Upper lobe of left lung (tissue), 6 donors: ENCODE data around the gene NUP98. TPM values are rescaled to one million over a fixed set of nuclear protein-coding genes. Genes with fewer than 3 reads are reported as not detected.

ENCODE experiments used
- ATAC-seq, 2 donors: fragments of 200-7000 bp; cut with Tn5 transposase; one replicate each; pipeline ENCODE4 v1.9.1; 2022; ENCODE audit warnings: mild to moderate bottlenecking in 2 of 2, moderate library complexity in 2 of 2; ENCODE audit not compliant: low FRiP score in 2 of 2
- DNase-seq, 2 donors: peaks; one replicate each; pipeline ENCODE4 v3.0.0-alpha.2; 2019 to 2020
- H3K27ac ChIP-seq, 4 donors: fragments of 200-600 bp; sonication (generic); one replicate each; pipeline ENCODE4 v1.5.1; 2016 to 2019
- H3K27me3 ChIP-seq, 4 donors: fragments of 200-600 bp; sonication (generic); one replicate each; pipeline ENCODE4 v1.5.1; 2017 to 2019
- H3K36me3 ChIP-seq, 4 donors: fragments of 200-600 bp; sonication (generic); one replicate each; pipeline ENCODE4 v1.5.1; 2016 to 2019
- H3K4me1 ChIP-seq, 4 donors: fragments of 200-600 bp; sonication (generic); one replicate each; pipeline ENCODE4 v1.5.1; 2018 to 2019
- H3K4me3 ChIP-seq, 4 donors: fragments of 200-600 bp; sonication (generic); one replicate each; pipeline ENCODE4 v1.5.1; 2017 to 2019; ENCODE audit warnings: mild to moderate bottlenecking in 2 of 4, moderate library complexity in 1 of 4
- H3K9me3 ChIP-seq, 4 donors: fragments of 200-600 bp; sonication (generic); one replicate each; pipeline ENCODE4 v1.5.1; 2018 to 2019
- CTCF ChIP-seq, 6 experiments: fragments of 450-650 bp in 4 of 6; fragments of 200-600 bp in 2 of 6; sonication (generic) in 2 of 6; IDR thresholded peaks; one replicate each; pipeline ENCODE4 v1.5.1; 2016 to 2019; ENCODE audit warnings: antibody characterized with exemption in 6 of 6
- EP300 ChIP-seq, 4 donors: sonication (generic); formaldehyde crosslinking; IDR thresholded peaks; one replicate each; pipeline ENCODE4 v1.5.1; 2017; ENCODE audit warnings: antibody characterized with exemption in 4 of 4, control low read depth in 2 of 4
- POLR2A ChIP-seq, 4 donors: fragments of 450-650 bp; IDR thresholded peaks; one replicate each; pipeline ENCODE4 v1.5.1; 2016 to 2017; ENCODE audit warnings: antibody characterized with exemption in 4 of 4, mild to moderate bottlenecking in 2 of 4
- POLR2AphosphoS5 ChIP-seq, 2 donors: sonication (generic); formaldehyde crosslinking; IDR thresholded peaks; one replicate each; pipeline ENCODE4 v1.5.1; 2017; ENCODE audit warnings: antibody characterized with exemption in 2 of 2
- WGBS, 2 donors: methylation state at CpG; one replicate each; pipeline ENCODE4 v1.1.5; 2017 to 2018; 5-methylcytosine and 5-hydroxymethylcytosine counted together
- total RNA-seq, 6 donors: library from RNA; depleted of rRNA in 4 of 6; stranded (reverse); fragments of >200 nt in 4 of 6; gene quantifications; one replicate each; pipeline versions ENCODE4 v1.1.0 to v1.2.1, GENCODE V29; 2016 to 2021
- donor health status: DM: no; HTN: no; CAD: no; lungs with moderate emphysema.
- donor health status: DM: no; HTN: yes; CAD: no; lungs with severe emphysema.

Gene NUP98
- total RNA-seq, 6 donors from 2014 or later: 66.6 to 127 (median 86.1) TPM

- H3K36me3 ChIP-seq: peaks cover 55 to 98% (median 77%) of the 10 kb centered on the region in 4 donors
- TF ChIP-seq POLR2A (IDR thresholded peaks at IDR 0.05): no peak
- no peak for TF ChIP-seq POLR2AphosphoS5 (IDR thresholded peaks at IDR 0.05)
- no peak for TF ChIP-seq CTCF (IDR thresholded peaks at IDR 0.05)
- no peak for TF ChIP-seq EP300 (IDR thresholded peaks at IDR 0.05)
- no peaks in the 10 kb centered on the region for H3K4me1 ChIP-seq
- no peak overlapping the region for H3K27ac ChIP-seq
- no peak overlapping the region for H3K4me3 ChIP-seq
- WGBS, 2 donors: 84 to 96% methylated on average over 2 of the region's 2 CpGs
- no peak for ATAC-seq
- H3K9me3 ChIP-seq: no peaks in the 10 kb centered on the region
- no peaks in the 10 kb centered on the region for H3K27me3 ChIP-seq
- DNase-seq: no peak
These were observed 96.4 kb downstream of the NUP98 start for GRCh38 chr11:3700910-3701309.

GRCh38 chr11:3700410-3700809 is 96.9 kb downstream of the NUP98 start:
- 89 to 98% methylated on average over 2 of the region's 2 CpGs for WGBS, 2 donors

DNA sequence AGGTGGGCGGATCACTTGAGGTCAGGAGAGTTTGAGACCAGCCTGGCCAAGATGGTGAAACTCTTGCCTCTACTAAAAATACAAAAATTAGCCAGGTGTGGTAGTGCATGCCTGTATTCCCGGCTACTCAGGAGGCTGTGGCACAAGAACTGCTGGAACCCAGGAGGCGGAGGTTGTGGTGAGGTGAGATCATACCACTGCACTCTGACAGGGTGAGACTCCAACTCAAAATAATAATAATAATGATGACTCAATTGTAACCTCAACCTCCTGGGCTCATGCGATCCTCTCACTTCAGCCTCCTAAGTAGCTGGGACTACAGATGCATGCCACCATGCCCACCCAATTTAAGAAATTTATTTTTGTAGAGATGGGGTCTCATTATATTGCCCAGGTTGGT is 110.6 kb downstream of the NUP98 start:
- TF ChIP-seq POLR2A (IDR thresholded peaks at IDR 0.05) (no peak), POLR2AphosphoS5 (IDR thresholded peaks at IDR 0.05) (no peak), EP300 (IDR thresholded peaks at IDR 0.05) (no peak), CTCF (IDR thresholded peaks at IDR 0.05) (no peak)
- H3K36me3 ChIP-seq: peaks cover 42 to 95% (median 77%) of the 10 kb centered on the region in 4 donors

More at GRCh38 chr11:3700410-3700809, 96.9 kb downstream of the NUP98 start:
- H3K27me3 ChIP-seq: no peaks in the 10 kb centered on the region
- H3K9me3 ChIP-seq: no peaks in the 10 kb centered on the region
- peaks cover 60 to 98% (median 78%) of the 10 kb centered on the region in 4 donors for H3K36me3 ChIP-seq
- H3K27ac ChIP-seq: no peak overlapping the region
- DNase-seq (no peak), ATAC-seq (no peak)
- H3K4me3 ChIP-seq: no peak overlapping the region
- TF ChIP-seq POLR2A (IDR thresholded peaks at IDR 0.05): no peak
- no peak for TF ChIP-seq EP300 (IDR thresholded peaks at IDR 0.05)
- no peak for TF ChIP-seq POLR2AphosphoS5 (IDR thresholded peaks at IDR 0.05)
- TF ChIP-seq CTCF (IDR thresholded peaks at IDR 0.05): no peak
- no peaks in the 10 kb centered on the region for H3K4me1 ChIP-seq

GRCh38 chr11:3685923-3686322 is 111.4 kb downstream of the NUP98 start:
- H3K36me3 ChIP-seq: peaks cover 36 to 95% (median 77%) of the 10 kb centered on the region in 4 donors
- TF ChIP-seq POLR2AphosphoS5 (IDR thresholded peaks at IDR 0.05) (no peak), EP300 (IDR thresholded peaks at IDR 0.05) (no peak), POLR2A (IDR thresholded peaks at IDR 0.05) (no peak), CTCF (IDR thresholded peaks at IDR 0.05) (no peak)
- no peak overlapping the region for H3K4me3 ChIP-seq
- peak in 1 of 2 donors; percentile 71 for DNase-seq
- no peaks in the 10 kb centered on the region for H3K27me3 ChIP-seq
- 50% methylated on average over 7 of the region's 7 CpGs for WGBS, 2 donors
- peaks cover 0 to 10% (median 6%) of the 10 kb centered on the region in 4 donors for H3K4me1 ChIP-seq
- peak overlapping the region in 1 of 4 donors; percentile 15 for H3K27ac ChIP-seq
- H3K9me3 ChIP-seq: no peaks in the 10 kb centered on the region
- peak; percentile 38 to 71 for ATAC-seq

More for the DNA sequence above, 110.6 kb downstream of the NUP98 start:
- no peak for DNase-seq
- no peak overlapping the region for H3K27ac ChIP-seq
- ATAC-seq: no peak
- peaks cover 0 to 10% (median 6%) of the 10 kb centered on the region in 4 donors for H3K4me1 ChIP-seq
- no peaks in the 10 kb centered on the region for H3K9me3 ChIP-seq
- no peaks in the 10 kb centered on the region for H3K27me3 ChIP-seq
- WGBS, 2 donors: 87 to 91% methylated on average over 4 of the region's 4 CpGs
- H3K4me3 ChIP-seq: no peak overlapping the region

GRCh38 chr11:3684819-3685172 is 112.6 kb downstream of the NUP98 start:
- Histone ChIP-seq H3K4me3 (no peak overlapping the region), H3K27me3 (no peaks in the 10 kb centered on the region), H3K27ac (peak overlapping the region in 1 of 4 donors; percentile 19), H3K4me1 (peaks cover 0 to 10% (median 6%) of the 10 kb centered on the region in 4 donors), H3K36me3 (peaks cover 30 to 95% (median 77%) of the 10 kb centered on the region in 4 donors), H3K9me3 (no peaks in the 10 kb centered on the region)
- ATAC-seq (no peak), DNase-seq (no peak)
- TF ChIP-seq POLR2AphosphoS5 (IDR thresholded peaks at IDR 0.05) (no peak), EP300 (IDR thresholded peaks at IDR 0.05) (no peak), POLR2A (IDR thresholded peaks at IDR 0.05) (no peak), CTCF (IDR thresholded peaks at IDR 0.05) (no peak)
- 74 to 81% methylated on average over 2 of the region's 2 CpGs for WGBS, 2 donors
